ENCODE results near the gene TMEM43.
A peak's percentile ranks its signal among the peaks of the same experiment; 100 is the strongest.
"Not testable (repeated sequence)": the region's sequence is repeated elsewhere in the genome, so short reads cannot be mapped to it uniquely, and the experiment has no call there.

The TMEM43 gene

DNA sequence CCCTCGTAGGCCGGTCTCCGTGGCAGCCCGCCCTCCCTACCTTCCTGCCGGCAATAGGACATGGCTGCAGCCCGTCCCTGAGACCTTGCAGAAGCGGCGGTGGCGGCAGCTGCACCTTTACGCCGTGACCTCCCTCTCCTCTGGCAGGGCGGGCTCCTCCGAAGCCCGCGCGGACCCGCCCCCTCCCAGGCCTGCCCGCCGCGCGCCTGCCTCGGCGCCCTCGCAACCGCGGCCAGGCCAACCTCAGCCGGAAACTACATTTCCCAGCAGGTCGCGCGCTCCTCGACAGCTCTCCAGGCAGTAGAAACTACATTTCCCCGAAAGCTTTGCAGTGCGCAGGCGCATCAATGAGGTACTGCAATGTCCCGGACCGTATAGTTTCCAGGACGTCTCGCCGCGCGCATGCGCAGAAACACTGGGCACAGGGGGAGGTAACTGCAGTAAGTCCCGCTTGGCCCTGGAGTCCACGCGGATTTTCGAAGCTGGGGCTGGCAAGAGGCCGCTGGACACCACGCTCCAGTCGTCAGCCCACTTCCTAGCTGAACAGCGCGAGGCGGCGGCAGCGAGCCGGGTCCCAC, at the start of gene TMEM43, which contains the start of gene CHCHD4:
TMEM43 (plus strand) TSS at position 438 of the 578 bp plus-strand sequence. CDS start 142 bp downstream, outside the sequence.
CHCHD4 (minus strand) TSS at position 256 of the 578 bp plus-strand sequence; CDS start at position 62, 194 bp downstream.
- peak; percentile 93 for DNase-seq

- not testable (repeated sequence) for DNase-seq
Observed at GRCh38 chr3:14075233-14075632, 49.6 kb upstream of the TMEM43 start.

- DNase-seq = no peak
Observed at GRCh38 chr3:14077310-14077709, 47.5 kb upstream of the TMEM43 start.

DNA sequence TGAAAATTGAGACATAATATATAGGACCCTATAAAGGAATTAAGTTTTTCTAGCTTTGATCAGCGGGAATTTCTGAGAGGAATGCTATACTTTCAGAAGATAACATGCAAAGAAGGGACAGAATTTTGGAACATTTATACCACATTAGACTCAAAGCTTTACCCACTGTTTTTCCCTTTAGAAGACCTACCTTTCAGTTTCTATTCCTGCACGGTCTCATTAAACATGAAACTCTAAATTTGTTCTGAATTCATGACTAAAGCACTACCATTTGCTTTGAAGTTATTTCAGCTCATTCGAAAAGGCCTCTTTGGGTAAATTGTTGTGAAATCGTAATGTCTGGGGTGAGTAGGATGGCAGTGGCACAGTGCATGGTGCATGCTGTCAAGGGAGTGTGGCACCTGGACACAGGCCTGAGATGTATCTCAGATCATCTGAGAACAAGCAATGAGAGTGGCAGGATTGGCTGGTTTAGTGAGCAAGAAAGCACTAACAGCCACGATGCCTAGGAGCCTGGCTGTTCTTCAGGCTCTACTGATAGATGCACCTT, 42.7 kb upstream of the TMEM43 start:
- no peak for DNase-seq

DNA sequence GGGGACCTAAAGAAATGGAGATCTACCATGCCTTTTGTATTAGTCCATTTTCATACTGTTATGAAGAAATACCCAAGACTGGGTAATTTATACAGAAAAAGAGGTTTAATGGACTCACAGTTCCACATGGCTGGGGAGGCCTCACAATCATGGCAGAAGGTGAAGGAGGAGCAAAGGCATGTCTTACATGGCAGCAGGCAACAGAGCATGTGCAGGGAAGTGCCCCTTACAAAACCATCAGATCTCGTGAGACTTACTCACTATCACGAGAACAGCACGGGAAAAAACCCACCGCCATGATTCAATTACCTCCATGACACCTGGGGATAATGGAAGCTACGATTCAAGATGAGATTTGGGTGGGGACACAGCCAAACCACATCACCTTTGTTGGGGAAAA, 37.4 kb upstream of the TMEM43 start:
- DNase-seq = not testable (repeated sequence)

GRCh38 chr3:14091959-14092358, 32.9 kb upstream of the TMEM43 start:
- not testable (repeated sequence) for DNase-seq

- DNase-seq = no peak
Observed at GRCh38 chr3:14092464-14092863, 32.4 kb upstream of the TMEM43 start.

GRCh38 chr3:14093831-14094230, 31.0 kb upstream of the TMEM43 start:
- DNase-seq = no peak

DNA sequence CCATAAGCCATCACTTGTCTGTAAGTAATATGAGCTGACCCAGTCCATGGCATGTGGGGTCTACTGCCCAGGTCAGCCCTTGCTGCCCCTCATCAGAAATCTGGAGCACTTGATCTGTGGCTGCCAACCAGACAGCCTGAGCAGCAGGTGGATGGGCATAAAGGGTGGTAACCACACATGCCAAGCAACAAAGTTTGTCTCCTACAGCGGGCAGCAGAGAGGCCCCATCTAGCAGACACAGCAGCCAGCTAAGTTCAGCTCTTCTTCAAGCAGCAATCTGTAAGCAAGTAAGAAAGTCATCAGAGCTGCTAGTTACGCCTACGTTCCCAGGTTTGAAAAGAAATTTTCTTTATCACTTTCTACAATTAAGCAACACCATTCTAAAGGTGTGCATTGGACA, 28.1 kb upstream of the TMEM43 start:
- DNase-seq = no peak

- DNase-seq = no peak
Observed at GRCh38 chr3:14097616-14098391, 27.0 kb upstream of the TMEM43 start.

DNA sequence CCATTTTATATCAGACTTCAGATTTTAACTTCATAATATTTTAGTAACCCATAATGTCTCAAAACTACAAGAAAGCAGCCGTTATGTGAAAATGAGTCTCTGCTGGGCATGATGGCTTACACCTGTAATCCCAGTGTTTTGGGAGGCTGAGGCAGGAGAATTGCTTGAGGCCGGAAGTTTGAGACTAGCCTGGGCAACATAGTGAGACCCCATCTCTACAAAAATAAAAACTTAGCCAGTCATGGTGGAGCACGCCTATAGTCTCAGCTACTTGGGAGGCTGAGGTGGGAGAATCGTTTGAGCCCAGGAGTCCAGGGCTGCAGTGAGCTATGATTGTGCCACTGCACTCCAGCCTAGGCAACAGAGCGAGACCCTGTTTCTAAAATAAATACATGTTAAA, 15.0 kb upstream of the TMEM43 start:
- not testable (repeated sequence) for DNase-seq

DNA sequence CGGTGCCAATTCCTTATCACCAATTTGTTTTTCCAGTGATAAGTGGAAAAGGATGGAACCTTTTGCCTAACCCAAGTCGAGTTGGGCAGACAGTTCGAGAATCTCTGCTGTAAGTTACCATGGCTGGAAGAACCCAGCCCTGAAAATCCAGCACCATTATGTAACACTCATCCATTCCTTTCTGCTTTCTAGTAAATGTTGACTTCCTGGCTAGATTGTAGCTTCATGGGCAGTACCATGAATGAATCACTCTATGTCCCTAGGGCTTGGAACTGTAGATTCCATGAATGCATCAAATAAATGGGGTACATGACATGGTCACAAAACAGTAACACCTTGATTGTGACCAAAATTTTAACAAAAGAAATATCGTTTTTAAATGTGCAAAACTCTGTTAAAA, 14.2 kb upstream of the TMEM43 start:
- DNase-seq = no peak

DNA sequence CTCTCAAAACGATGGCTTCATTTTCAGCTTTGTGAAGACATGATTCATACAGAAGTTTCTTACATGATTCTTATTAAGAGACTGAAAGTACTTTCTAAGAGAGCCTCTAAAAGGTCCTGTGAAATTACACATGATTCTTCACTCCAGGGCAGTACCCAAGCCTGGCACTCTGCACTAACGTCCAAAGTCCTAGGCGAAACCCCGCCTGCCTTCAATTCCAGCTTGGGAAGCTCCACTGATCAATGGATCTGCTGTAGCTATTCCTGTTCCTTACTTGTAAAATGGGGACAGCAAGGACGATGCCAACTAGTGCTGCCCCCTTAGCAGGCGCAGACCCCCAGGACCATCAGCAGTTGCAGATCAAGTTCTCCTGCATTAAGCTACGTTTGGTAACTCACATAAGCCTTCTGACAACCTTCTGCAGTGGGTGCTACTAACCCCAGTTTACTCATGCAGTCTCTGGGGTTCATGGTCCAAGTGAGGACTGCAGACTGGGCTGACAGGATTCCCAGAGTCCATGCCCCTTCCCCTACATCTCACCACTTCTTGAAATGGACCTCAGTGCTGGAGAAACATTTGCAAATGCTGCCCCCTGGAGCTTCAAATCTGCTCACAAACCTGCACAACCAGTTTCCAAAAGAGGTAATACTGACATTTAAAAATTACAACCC, 10.8 kb upstream of the TMEM43 start:
- no peak for DNase-seq

- DNase-seq = no peak
Observed at GRCh38 chr3:14117468-14118399, 7.1 kb upstream of the TMEM43 start.

DNA sequence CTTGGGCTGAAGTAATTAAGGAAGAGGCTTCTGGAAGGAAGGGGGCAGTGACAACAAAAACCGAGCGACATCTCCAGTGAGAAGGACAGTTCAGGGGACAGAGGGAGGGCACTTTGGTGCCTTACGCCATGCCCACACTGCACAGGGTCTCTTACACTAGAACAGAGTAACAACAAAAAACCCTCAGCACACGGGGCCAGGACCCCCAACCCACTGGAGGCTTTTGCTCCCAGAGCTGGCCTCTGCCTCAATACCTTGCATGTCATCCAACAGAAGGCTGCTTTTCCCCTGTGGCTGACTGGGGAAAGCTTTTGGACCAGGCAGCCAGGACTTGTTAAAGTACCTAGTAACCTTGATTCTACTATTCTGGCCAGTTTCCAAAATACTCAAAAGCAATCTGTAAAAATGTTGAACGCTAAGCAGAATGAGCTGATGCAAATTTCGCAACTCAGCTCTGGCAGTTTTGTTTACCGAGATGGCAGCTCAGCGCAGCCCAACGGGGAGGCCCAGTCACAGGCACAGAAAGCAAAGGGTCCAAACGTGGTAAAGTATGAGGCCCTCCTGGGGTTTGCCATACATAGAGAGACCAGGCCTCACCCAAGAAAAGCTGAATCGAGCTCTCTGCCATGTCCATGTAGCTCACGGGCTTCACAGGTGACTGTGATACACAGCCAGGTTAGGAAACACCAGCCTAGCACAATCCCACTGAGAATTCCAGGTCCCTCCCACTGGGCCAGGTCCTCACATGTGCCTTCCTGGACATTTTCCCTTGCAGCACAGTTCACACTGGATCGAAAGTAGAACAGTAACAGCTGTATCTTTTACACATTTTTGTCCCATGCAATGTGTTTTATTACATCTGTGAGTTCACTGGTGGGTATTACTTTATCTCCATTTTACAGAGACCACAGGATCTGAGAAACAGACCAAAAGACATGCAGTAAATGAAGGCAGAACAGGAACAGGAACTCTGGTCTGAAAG, 6.2 kb upstream of the TMEM43 start:
- no peak for DNase-seq

GRCh38 chr3:14119651-14120050, 5.2 kb upstream of the TMEM43 start:
- DNase-seq = no peak

DNA sequence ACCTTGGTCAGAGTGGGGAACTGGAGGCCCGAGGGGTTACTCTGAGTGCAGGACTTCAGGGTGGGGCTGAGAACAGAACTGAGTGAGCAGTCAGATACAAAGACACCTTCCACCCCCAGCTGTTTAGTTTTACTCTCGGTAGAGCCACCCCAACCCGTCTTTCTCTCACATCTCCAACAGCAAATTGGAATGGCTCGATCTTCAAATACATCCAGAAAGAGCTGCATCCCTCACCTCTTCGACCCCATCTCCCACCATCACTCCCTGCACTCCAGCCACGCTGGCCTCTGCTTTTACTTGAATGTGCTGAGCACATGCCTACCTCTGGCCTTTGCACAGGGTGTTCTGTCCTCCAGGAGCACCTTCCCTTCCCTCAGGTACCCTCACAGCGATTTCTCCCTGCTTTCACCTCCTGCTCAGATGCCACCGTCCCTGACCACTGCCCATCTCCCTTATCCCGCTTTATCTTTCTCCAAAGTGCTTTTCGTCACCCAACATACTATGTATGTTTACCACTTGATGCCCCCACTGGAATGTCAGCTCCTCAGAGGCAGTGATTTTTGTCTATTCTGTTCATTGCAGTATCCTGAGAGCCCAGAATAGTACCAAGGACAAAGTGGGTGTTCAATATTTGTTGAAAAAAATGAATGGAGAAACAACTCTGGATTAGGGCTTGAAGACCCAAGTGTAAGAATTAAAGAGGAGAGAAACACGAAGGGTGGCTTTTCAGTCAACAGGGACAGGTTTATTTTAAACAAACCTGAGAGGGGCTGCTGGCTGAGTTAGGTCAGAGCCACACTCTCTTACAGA, 4.5 kb upstream of the TMEM43 start:
- no peak for DNase-seq

DNA sequence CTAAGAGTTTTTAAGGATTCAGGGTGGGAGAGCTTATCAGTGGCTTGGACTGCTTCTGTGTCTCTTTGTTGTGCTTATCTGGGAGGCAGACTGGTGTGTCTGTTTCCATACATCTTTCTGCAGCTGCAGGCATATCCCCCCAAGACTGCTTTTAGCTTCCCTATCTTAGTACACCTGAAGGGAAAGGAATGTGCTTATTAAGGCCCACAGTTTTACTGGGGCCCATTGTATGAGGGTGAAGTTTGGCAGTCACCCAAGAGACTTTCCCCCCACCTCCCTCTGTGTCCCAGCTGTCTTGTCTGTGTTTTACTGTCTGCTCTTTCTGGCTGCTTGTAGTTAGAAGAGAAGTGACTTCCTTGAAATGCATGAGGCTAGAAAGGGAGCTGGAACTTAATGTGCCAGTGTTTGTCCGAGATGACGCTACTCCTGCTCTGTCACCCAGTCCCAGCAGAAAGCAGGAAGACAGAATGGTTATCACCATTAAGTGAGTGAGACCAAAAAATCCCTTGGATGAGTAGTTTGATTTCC, 3.9 kb upstream of the TMEM43 start:
- not testable (repeated sequence) for DNase-seq

DNA sequence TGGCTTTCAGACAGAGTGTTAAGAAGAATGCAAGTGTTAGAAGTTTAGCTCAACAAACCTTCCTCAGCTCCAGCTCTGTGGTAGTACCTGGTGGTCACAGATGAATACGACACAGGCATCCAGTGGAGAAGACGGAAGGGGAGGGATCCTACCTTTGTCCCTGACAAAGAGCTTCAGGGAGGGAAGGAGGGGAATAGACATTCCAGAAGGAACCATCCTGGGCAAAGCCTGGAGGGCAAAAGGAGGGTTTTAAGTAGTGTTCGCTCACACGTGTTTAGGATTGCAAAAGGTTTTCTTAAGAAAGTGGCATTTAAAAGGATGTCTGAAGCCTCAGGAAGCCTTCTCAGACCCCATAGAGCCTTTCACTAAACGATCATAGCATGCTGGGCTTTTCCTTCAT, 3.0 kb upstream of the TMEM43 start:
- no peak for DNase-seq

GRCh38 chr3:14122301-14122700, 2.6 kb upstream of the TMEM43 start:
- DNase-seq = no peak

Measured in NCI-H2171 treated with DMSO at 0.1 percent for 48 hours (cell line).